Stimulated activated CD4-positive, alpha-beta T cell treated with anti-CD3 and anti-CD28 coated beads, Interleukin-2, amount 100 ng/mL, for 4 hours (primary cell): ENCODE data around the gene SLC4A1.

Source experiments
- DNase-seq: peaks from one replicate; pipeline ENCODE4 v3.0.0-alpha.2; 2020; ENCODE audit warnings: low read depth

The SLC4A1 gene

GRCh38 chr17:44205962-44206824 lies 61.7 kb downstream of the SLC4A1 start:
- no peak for DNase-seq

- DNase-seq: no peak
These were observed 63.5 kb downstream of the SLC4A1 start for GRCh38 chr17:44204441-44204882.

- no peak for DNase-seq
These were observed 64.0 kb downstream of the SLC4A1 start for GRCh38 chr17:44203731-44204440.

GRCh38 chr17:44202756-44203155 lies 65.2 kb downstream of the SLC4A1 start:
- no peak for DNase-seq

GRCh38 chr17:44200478-44201155 lies 67.3 kb downstream of the SLC4A1 start:
- DNase-seq: no peak

- DNase-seq: peak; percentile 100
These were observed 68.1 kb downstream of the SLC4A1 start, which contains the start of gene ATXN7L3 for GRCh38 chr17:44199553-44200477. Gene ATXN7L3, minus strand, starts transcription at chr17:44199884. Its CDS starts 1,814 bp downstream, at chr17:44198070.

GRCh38 chr17:44198721-44199552 lies 69.0 kb downstream of the SLC4A1 start:
- DNase-seq: no peak
